Ammon's horn (tissue), 1 donor: ENCODE data around the gene STK32A.

Experiments used
- DNase-seq: peaks from one replicate; pipeline ENCODE4 v3.0.0-alpha.2; 2016; ENCODE audit warnings: low spot score

The STK32A gene

GRCh38 chr5:147418613-147419012 is 183.8 kb downstream of the STK32A start:
- no peak for DNase-seq

DNA sequence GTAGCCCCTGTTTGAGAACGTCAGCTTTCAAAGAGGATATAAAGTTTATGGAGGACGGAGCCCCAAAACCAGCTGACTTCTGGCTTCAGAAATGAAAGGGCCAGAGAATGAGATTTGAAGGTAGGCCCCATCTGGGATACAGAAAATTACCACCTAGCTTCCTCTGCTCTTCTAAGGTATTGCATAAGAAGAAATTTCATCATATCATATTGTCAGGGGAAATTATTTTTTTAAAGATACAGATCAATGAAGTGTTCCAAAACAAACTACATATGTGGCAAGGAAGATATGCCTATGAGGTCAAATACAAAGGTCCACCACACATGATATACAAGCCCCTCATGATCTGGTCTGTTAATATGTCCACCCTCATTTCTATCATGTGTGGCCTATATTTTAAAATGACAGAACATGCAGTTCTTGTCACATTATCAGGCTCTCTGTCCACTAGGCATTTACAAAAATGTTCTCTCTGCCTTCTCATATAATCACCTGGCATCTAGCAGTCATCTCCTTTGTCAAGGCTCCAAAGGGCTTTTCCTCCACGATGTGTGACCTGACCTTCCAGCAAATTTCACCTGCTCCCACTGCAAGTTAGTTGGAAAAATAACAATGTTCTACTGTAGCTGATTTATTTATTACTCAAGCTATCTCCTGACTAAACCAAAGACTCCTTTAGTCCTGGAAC is 192.0 kb downstream of the STK32A start:
- DNase-seq: no peak

DNA sequence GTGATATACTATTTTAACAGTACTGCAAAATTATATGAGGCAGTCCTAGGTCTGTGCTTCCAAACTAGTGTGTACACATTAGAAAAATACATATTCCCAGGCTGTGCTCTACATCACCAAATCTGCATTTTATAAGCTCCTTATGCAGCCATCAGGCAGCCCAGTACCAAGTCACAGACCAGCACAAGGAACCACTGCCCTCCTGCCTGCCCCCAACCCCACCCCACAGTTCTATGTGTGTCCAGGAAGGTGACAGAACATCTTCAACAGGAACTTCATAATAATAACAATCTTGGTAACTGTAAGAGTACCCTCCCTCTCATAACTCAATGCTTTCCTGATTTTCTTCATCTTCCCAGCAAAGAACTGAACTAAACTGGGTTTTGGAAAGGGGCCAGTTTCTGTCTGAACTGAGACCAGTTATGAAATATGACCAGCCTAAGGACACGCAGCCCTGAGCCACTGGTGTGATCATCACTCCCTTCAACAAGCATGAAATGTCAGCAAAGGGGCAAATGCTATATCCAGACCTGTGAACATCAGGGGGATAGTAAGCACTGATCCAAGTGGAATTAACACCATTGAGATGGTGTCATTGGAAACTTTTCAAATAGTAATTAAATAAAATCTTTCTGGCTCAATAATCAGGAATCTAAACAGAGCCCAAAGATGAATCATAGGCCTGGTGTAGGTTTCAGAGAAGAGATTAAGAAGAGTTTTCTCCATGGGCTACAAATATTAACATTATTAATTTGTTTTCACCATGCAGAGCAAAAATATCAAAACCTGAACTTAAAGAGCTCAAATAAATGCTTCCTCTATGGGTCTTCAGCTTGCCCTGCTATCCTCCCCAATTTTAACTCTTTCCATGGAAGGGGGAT is 192.9 kb downstream of the STK32A start:
- no peak for DNase-seq

GRCh38 chr5:147430628-147431027 is 195.8 kb downstream of the STK32A start:
- no peak for DNase-seq

DNA sequence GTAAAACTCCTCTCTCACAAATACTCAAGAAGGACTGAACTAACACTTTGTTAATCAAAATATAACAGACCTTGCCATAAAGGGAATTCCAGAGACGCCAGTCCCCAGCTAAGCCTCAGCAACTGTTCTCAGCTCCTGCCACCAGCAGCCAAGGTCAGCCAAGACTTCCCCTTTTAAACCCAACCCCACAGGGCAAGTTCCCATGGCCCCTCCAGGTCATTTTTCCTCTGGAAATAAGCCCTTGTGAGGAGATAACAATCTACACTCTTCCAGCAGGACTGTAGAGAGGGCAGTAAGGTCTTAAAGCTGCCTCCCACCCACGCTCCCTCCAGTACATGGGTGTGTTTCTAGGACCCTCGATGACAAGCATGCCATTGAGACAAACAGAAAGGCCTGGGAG is 196.8 kb downstream of the STK32A start:
- DNase-seq: no peak

DNA sequence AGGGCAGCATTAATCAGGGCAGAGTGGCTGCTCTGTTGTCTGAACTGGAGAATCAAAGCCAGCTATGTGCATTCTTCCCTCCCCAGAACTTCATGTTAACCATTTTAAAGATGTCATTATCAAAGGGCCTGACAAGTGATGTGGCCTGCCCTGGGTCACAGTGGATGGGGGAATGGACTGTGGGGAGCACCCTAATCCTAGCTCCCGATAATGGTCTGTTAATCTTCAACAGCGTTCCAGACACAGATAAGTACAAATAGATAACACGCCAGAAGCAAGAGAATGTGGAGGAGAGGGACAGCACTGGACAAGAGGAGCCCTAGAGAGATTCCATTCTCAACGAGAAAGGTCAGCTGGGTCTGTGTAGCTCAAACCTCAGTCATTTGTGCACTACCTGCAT is 197.5 kb downstream of the STK32A start:
- no peak for DNase-seq

DNA sequence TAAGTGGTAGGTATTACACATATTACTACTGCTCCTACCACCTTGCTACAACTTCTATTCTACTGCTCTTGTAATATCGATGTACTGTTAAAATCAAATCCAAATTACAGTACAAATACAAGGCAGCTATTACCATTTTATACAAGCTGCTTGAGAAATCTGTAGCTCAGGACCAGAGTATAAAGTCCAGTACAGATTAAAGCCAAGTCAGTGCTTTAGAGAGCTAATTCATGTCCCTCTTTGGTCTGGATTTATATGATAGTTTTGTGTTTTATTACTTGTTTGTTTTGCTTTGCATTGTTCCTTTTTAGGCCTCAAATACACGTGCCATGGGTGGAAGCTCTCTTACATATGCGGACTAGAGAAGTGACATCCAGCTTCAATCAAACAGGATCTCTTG is 199.2 kb downstream of the STK32A start:
- DNase-seq: no peak

- no peak for DNase-seq
These were observed 201.8 kb downstream of the STK32A start for GRCh38 chr5:147436596-147436995.

DNA sequence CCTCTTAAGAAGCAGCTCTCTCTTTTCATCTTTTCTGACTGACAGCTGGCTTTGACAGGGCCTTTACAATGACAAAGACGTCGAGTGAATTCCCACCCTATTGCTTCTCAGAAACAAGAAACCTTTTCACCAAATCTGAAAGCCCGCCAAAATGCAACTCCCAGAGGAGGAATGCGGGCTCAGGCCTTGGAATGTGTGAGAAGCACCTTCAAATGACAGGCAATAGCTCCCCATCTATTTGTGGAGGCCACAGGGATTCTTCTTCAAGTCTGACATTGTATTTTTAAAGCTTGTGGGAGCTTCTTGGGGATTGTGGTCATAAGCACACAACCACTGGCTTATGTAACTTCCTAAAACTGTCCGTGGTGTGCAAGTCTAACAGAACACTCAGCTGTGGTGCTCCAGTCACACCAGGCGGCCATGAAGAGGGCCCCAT is 202.4 kb downstream of the STK32A start:
- no peak for DNase-seq
